ENCODE measurements around the gene AGBL4.
A peak's percentile ranks its signal among the peaks of the same experiment; 100 is the strongest.

Gene AGBL4

DNA sequence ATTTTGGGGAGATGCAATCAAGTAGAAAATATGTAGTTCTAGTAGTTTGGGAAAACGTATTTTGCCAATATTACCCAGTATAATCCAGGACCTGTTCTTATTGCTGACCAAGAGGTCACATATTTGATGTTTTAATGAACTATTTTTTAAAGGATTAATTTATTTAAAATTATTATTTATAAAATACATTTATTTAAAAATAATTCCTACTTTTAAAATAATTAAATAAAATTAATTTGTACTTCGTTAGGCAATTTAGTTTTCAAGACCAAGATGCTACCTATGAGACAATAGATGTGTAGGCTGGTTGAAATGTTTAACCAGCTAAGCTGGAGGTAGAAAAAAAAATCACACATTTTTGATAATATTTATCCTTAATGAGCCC is 1106.7 kb downstream of the AGBL4 start:
- DNase-seq (ENCODE audit: low read depth): no peak
- H3K4me3 ChIP-seq (ENCODE audit: low read length): no peak overlapping the region
- TF ChIP-seq, protein P1, sequence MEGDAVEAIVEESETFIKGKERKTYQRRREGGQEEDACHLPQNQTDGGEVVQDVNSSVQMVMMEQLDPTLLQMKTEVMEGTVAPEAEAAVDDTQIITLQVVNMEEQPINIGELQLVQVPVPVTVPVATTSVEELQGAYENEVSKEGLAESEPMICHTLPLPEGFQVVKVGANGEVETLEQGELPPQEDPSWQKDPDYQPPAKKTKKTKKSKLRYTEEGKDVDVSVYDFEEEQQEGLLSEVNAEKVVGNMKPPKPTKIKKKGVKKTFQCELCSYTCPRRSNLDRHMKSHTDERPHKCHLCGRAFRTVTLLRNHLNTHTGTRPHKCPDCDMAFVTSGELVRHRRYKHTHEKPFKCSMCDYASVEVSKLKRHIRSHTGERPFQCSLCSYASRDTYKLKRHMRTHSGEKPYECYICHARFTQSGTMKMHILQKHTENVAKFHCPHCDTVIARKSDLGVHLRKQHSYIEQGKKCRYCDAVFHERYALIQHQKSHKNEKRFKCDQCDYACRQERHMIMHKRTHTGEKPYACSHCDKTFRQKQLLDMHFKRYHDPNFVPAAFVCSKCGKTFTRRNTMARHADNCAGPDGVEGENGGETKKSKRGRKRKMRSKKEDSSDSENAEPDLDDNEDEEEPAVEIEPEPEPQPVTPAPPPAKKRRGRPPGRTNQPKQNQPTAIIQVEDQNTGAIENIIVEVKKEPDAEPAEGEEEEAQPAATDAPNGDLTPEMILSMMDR (IDR thresholded peaks at IDR 0.05; ENCODE audit: insufficient read depth, low read depth, low read length, missing control alignments): no peak

DNA sequence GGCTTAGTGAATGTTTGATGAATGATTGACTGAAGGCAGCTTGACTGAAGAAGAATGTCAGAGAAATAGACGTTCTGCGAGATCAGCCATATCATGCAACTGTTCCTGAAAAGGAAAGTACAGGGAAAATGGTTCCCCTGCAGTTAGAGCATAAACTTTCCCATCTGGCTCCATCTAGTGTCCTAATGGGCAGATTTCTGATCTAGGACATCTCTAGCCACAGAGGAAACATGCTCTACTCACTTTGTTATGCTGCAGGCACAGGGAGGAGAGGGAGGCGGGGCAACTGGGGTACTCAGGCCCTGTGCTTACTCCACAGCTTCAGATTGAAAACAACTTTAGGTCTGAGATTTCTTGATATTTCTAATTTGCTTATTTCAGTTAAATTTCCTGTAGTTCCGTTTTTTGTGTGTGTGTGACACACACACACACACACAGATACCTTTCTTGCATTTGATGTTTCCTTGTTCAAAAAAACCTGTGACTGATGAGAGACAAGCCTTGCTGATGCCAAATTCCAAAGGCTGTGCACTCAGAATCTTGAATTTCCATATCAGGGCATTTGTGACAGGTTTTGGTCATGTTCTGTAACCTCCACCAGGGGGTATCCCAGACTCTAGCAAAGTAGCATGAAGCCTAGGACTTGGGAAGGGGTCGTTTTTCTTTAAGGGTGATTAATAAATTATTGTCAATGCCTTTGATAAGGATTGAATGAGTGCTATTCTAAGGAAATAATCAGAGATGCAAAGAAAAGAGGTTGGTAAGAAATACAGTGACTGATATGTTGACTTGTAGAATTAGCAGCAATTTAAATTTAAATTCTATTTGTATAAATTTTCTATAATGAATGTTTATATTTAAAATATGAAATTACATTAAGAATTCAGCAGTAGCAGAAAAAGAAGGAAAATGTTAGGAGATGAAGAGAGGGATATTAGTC is 1107.4 kb downstream of the AGBL4 start:
- DNase-seq (ENCODE audit: low read depth): peak; percentile 62
- H3K4me3 ChIP-seq (ENCODE audit: low read length): no peak overlapping the region
- TF ChIP-seq, protein P1 (IDR thresholded peaks at IDR 0.05; ENCODE audit: insufficient read depth, low read depth, low read length, missing control alignments): peak; percentile 61

GRCh38 chr1:48908606-48909005 is 1115.1 kb downstream of the AGBL4 start:
- H3K4me3 ChIP-seq (ENCODE audit: low read length): no peak overlapping the region
- TF ChIP-seq, protein P1 (IDR thresholded peaks at IDR 0.05; ENCODE audit: insufficient read depth, low read depth, low read length, missing control alignments): no peak
- DNase-seq (ENCODE audit: low read depth): no peak

DNA sequence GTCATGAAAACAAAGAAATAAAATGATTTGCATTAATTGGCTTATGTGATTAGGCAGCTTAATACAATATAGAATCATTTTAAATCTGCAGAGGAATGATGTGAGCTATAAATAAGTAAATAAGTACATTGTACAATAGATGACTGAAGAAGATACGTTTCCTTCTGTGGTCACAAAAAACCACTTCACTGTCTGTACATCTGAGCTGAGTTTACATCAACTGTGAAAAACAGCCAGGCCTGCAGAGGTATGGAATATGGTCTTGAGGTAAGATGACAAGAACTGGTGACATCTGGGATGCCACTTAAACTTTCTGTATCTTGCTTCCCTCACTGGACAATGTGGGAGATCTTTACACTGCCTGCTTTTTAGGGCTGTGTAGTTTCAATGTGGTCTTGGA is 1117.0 kb downstream of the AGBL4 start:
- DNase-seq (ENCODE audit: low read depth): no peak
- no peak overlapping the region for H3K4me3 ChIP-seq (ENCODE audit: low read length)
- TF ChIP-seq, protein P1 (IDR thresholded peaks at IDR 0.05; ENCODE audit: insufficient read depth, low read depth, low read length, missing control alignments): no peak

DNA sequence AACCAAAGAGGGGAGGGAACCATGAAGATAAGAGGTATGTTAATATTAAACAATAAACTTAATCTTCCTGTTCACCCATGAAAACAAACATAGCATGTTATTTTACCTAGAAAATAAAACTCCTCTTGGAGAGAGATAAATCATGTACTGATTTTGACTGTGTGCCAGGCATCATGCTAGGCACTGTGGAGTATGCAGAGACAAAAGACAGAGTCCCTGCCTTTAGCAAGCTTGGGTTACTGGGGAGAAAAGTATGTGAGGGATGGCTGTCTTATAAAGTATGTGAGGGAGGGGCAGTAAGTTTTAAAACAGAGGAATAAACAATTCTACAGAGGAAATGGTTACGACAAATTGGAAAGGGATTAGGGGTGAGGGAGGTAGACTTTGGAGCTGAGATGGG is 1117.6 kb downstream of the AGBL4 start:
- TF ChIP-seq, protein P1 (IDR thresholded peaks at IDR 0.05; ENCODE audit: insufficient read depth, low read depth, low read length, missing control alignments): no peak
- no peak overlapping the region for H3K4me3 ChIP-seq (ENCODE audit: low read length)
- no peak for DNase-seq (ENCODE audit: low read depth)

- H3K4me3 ChIP-seq (ENCODE audit: low read length): no peak overlapping the region
- DNase-seq (ENCODE audit: low read depth): no peak
- TF ChIP-seq, protein P1 (IDR thresholded peaks at IDR 0.05; ENCODE audit: insufficient read depth, low read depth, low read length, missing control alignments): peak; percentile 19
Measured at GRCh38 chr1:48903291-48903690, 1120.5 kb downstream of the AGBL4 start.

- TF ChIP-seq, protein P1 (IDR thresholded peaks at IDR 0.05; ENCODE audit: insufficient read depth, low read depth, low read length, missing control alignments): no peak
- no peak for DNase-seq (ENCODE audit: low read depth)
- no peak overlapping the region for H3K4me3 ChIP-seq (ENCODE audit: low read length)
Measured at GRCh38 chr1:48898894-48899293, 1124.9 kb downstream of the AGBL4 start.
